Hindlimb muscle (tissue), 1 donor: ENCODE measurements around the gene MC2R. TPM values are rescaled to one million over a fixed set of nuclear protein-coding genes. Genes with fewer than 3 reads are reported as not detected.

Experiments used
- DNase-seq: peaks from one replicate; pipeline ENCODE4 v3.0.0-alpha.2; 2013
- polyA plus RNA-seq: library from polyadenylated mRNA; unstranded; fragments of 120-200 nt; gene quantifications from one replicate; pipeline ENCODE4 v1.2.1, GENCODE V29; 2013; ENCODE audit not compliant: insufficient read length

The MC2R gene
- 0.23 TPM for polyA plus RNA-seq

DNA sequence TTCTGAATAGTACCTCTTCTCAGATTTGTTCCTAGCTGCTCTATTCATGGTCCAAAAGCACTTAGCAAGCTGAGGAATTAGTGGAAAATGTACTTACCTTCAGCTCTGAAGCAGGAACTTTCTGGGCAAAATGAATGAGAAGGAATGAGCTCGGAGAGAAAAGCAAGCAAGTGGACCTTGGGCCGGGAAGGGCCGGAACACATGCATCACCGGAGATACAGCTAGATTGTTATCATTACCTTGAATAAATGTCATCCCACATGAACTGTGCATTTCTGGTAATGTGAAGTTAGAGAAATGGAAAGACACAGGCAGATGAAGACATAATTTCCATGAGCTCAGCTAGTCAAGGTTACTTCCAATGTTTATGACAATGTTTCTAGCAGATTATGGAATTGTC is at the start of gene MC2R:
MC2R (minus strand) TSS at position 146 of the 400 bp plus-strand sequence. CDS start 30,018 bp downstream, outside the sequence.
- no peak for DNase-seq

DNA sequence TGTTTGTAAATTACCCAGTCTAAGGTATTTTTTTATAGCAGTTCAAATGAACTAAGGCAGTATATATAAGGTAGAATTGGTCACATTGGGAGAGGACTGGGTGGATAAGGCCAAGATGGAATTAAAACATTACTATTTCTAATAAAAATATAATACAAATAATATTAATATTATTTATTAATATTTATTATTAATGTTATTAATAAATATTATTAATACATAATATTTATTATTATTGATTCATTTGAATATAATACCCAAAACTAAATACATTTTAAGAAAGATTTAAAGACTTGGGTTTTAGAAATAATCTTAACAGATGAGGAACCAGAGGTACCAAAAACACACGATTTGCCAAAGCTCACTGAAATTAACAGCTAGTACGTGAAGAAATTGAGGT is 30.5 kb upstream of the MC2R start:
- no peak for DNase-seq

GRCh38 chr18:13943338-13943737 is 28.0 kb upstream of the MC2R start:
- no peak for DNase-seq

GRCh38 chr18:13940326-13940725 is 25.0 kb upstream of the MC2R start:
- DNase-seq, result no peak

- no peak for DNase-seq
Observed at GRCh38 chr18:13934676-13935075, 19.3 kb upstream of the MC2R start.

DNA sequence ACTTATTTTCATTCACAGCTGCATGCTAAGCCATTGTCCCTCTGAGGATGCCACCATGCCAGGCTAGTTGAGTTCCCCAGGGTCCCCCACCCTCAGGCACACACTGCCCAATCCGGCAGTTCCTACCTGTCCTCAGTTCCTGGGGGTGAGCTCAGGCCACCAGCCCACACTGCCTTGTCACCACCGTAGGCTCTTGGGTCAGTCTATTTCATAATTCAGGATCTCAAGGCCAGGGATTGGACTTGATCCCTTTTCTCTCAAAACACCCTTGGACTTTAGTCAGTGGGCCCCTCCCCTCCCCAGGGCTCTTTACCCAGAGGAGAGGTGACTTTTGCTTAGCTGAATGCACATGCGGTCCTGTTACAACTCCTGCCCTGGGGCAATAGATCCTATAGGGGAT is 18.7 kb upstream of the MC2R start:
- DNase-seq, result no peak

DNA sequence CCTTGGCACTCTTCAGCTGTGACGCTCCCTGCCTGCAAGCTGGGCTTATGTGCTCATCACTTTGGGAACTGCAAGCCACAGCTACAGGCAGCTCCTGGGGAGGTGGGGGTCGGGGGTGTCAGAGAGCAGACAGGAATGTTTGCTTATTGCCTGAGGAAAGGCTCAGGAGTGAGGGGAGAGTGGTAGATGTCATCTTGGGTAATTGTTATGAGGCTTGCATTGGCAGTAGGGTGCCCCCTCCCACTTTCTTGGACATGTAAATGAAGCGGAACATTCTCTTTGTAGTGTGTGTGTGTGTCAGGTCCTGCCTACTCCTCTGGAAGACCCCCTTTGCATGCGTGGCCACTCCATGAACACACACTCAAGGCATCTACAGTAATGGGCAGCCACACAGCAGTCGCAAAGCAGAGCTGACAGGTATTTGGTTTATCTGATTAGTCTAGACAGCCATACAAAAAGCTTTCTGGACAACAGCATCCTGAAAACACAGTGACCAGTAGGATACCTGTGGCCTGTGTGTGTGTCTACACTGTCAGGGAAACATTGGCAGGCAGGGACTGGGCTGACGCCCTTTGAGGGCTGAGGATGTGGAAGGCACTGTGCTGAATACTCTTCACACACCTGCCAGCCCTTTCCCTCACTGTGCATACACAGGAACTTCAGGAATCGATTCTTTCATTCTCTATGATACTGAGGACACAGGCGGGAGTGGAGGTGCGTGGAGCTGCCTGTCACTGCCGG is 17.1 kb upstream of the MC2R start:
- DNase-seq, result no peak

- DNase-seq, result no peak
Observed at GRCh38 chr18:13930964-13931363, 15.6 kb upstream of the MC2R start.

GRCh38 chr18:13923221-13923620 is 7.9 kb upstream of the MC2R start:
- no peak for DNase-seq

- DNase-seq, result no peak
Observed at GRCh38 chr18:13918898-13919297, 3.6 kb upstream of the MC2R start.

DNA sequence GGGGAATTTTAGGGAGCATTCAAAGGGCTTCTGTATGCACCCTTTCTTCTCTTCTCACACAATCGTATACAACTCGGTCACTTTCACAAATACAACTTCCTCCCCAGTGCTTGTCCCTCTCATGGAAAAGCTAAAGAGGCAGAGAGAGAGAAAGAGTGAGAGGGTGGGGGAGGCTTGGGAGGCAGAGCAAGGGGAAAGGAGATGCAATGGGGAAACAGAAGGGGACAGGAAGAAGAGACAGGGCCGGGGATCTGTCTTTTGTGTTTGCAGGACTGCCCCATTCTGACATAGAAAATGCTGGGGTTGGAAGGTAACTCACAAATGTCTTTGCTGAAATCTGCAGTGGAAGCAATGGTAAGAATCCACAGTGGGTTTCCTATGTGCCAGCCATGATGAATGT is 2.1 kb upstream of the MC2R start:
- DNase-seq, result no peak

- DNase-seq, result no peak
Observed at GRCh38 chr18:13916559-13916958, 1.2 kb upstream of the MC2R start.

GRCh38 chr18:13915995-13916431 is 677 bp upstream of the MC2R start:
- DNase-seq, result peak; percentile 28

GRCh38 chr18:13914756-13915155 is 580 bp downstream of the MC2R start:
- no peak for DNase-seq

GRCh38 chr18:13914170-13914569 is 1.2 kb downstream of the MC2R start:
- no peak for DNase-seq

GRCh38 chr18:13913205-13913604 is 2.1 kb downstream of the MC2R start:
- DNase-seq, result no peak

- no peak for DNase-seq
Observed at GRCh38 chr18:13912601-13913000, 2.7 kb downstream of the MC2R start.

DNA sequence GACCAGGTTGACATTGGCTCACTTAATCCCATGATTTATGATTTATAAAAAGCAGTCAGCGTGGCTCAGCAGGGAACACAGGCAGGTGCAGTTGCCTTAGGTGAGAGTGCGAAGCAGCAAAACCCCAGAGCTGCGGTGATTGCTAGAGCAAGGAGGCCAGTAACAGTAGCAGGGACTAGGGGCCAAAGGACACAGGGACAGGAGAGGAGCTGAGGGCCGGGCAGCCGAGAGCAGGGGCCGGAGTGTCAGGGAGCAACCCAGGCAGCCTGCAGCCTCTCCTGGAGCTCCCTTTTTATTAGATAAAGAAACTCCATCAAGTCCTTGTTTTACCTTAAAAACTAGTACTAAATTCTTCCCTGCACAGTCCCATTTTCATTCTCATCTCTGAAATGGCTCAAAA is 4.3 kb downstream of the MC2R start:
- no peak for DNase-seq

DNA sequence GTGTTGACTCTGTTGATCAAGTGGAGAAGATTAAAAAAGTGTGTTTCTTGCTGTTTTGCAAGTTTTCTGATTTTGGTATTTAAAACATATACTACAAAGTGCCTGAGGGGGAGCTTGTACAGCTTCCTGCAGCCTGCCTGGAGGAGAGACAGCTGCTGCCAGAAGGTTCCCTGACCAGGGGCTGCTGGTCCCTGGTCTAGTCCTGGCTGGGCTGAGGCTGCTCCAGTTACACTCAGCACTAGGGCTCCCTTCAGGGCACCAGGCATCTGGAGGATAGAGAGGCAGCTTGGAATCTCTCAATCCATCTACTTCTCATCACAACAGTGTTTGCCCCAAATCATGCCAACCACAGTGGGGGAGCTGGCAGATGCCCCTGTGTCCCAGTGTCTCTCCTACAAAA is 4.8 kb downstream of the MC2R start:
- DNase-seq, result no peak

DNA sequence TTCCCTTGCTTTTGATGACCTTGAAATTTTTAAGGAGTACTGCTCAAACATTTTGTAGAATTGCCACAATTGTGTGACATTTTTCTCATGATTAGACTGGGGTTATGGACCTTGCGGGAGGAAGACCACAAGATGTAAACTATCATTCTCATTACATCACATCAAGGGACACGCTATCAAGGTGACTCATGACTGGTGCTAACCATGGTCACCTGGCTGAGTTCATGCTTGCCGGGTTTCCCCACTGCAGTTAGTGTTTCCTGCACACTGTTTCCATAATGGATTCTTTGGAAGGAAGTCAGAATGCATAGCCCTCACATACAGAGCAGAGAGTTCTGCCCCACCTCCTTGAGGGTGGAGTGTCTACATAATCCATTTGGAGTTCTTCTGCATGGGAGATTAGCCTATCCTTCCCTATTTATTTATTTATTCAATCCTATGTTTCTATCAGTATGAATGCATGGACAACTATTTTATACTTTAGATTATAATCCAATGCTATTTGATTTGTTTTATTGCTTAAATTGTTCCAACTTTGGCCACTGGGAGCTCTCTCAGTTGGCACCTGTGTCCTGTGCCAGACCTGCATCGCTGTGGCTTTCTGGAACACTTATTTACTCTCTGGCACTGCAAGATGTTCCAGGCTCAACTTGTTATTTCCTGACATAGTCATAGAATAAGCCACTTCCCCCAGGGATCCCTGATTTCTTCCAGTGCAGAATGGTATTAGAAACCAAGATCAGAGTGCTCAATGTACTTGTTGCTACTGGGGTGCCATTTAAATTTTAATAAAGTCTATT is 6.0 kb downstream of the MC2R start:
- no peak for DNase-seq

DNA sequence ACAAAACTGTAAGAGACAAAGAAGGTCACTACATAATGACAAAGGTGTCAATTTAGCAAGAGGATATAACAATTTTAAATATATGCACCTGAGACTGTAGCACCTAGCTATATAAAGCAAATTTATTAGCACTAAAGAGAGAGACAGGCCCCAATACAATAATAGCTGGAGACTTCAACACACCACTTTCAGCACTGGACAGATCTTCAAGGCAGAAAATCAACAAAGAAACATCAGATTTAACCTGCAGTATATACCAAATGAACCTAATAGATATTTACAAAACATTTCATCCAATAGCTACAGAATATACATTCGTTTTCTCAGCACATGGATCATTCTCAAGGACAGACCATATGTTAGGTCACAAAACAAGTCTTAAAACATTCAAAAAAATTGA is 14.7 kb downstream of the MC2R start:
- DNase-seq, result no peak

DNA sequence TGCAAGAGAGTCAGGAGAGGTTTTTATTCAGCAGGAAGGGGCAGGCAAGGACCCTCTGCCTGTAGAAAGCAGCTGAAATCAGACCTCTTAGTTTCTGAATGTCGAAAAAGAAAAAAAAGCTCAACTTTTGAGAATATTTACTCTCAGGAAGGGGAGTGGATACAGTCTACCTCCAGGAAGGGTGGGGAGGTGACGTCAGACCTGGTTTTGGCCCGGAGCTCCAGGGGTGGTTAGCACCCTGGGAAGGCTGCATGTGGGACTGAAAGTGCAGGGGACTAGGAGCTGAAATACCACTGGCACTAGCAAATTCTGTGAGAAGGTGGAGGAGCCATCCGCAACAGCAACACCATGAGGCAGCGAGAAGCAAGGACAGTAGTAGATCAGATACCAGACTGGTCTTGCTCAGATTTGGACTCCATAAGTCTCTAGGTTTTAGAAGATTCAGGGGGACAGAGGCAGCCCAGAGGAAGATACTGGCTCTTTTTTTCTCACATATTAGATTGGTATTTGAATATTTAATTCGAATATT is 19.8 kb downstream of the MC2R start:
- DNase-seq, result no peak

GRCh38 chr18:13894531-13894930 is 20.8 kb downstream of the MC2R start:
- DNase-seq, result no peak

DNA sequence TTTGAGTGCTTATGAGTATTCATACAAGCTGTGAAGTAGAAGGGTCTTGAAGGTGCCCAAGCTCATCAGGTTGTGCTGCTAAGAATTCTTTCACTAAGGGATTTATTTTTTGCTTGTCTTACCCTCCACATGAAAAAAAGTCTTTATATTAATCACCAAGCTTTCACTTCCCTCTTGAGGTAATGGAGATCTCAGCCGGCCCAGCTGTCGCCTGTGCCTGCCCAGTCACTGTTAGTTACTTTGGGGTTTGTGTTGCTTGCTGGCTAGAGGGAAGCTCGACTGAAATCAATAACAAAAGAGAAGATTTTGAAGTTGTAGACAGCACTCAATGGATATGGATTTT is 21.9 kb downstream of the MC2R start:
- no peak for DNase-seq
